IMR-90 (cell line): ENCODE results near the gene ZNF227. TPM values are rescaled to one million over a fixed set of nuclear protein-coding genes. Genes with fewer than 3 reads are reported as not detected.

ENCODE experiments used
- ATAC-seq: fragments of 200-7000 bp; cut with Tn5 transposase; 2 replicates; pipeline ENCODE4 v1.9.1; 2020; ENCODE audit warnings: low read depth, mild to moderate bottlenecking, moderate library complexity
- BruUV-seq: library from RNA; stranded (reverse); fragments of 400-500 nt; replicated peaks from 2 replicates; lab custom pipeline; 2021; lab: Mats Ljungman, UMichigan
- CTCF ChIA-PET: fragments of 300-600 bp; formaldehyde crosslinking; extraction: SDS; loops from one replicate; lab custom pipeline; 2021; ENCODE audit warnings: antibody characterized with exemption; lab: Yijun Ruan, JAX
- POLR2A ChIA-PET: fragments of 300-600 bp; sonication (Branson Sonifier 250); formaldehyde crosslinking; loops from one replicate; lab custom pipeline; 2022; ENCODE audit warnings: antibody characterized with exemption; ENCODE audit not compliant: unreplicated experiment; lab: Charles Lee
- DNase-seq: peaks from one replicate; pipeline ENCODE4 v3.0.0; 2013
- H2AFZ ChIP-seq: replicated peaks from 2 replicates; pipeline ENCODE3; 2013; ENCODE audit warnings: low read length, mild to moderate bottlenecking; ENCODE audit not compliant: poor library complexity
- H2AK5ac ChIP-seq: 2 replicates; pipeline ENCODE4 v1.6.1; 2013; ENCODE audit warnings: low read depth, low read length, inconsistent platforms
- H2AK9ac ChIP-seq: replicated peaks from 2 replicates; pipeline ENCODE3; 2013; ENCODE audit warnings: mild to moderate bottlenecking, low read depth, low read length, moderate library complexity; ENCODE audit not compliant: poor library complexity
- H2BK120ac ChIP-seq: 2 replicates; pipeline ENCODE4 v1.6.1; 2013; ENCODE audit warnings: low read depth, low read length, inconsistent platforms
- H2BK15ac ChIP-seq: 3 replicates; pipeline ENCODE4 v1.6.1; 2013; ENCODE audit warnings: low read depth, low read length, inconsistent platforms
- H2BK20ac ChIP-seq: 2 replicates; pipeline ENCODE4 v1.6.1; 2013; ENCODE audit warnings: low read depth, mild to moderate bottlenecking, inconsistent platforms, low read length, moderate library complexity
- H2BK5ac ChIP-seq: 2 replicates; pipeline ENCODE4 v1.6.1; 2013; ENCODE audit warnings: mild to moderate bottlenecking, low read depth, low read length, inconsistent platforms; ENCODE audit not compliant: poor library complexity, severe bottlenecking
- H3K14ac ChIP-seq: replicated peaks from 2 replicates; pipeline ENCODE4 v1.6.1; 2013; ENCODE audit warnings: low read depth, low read length, inconsistent platforms
- H3K18ac ChIP-seq: 2 replicates; pipeline ENCODE4 v1.6.1; 2013; ENCODE audit warnings: low read depth, low read length, control low read depth
- H3K23ac ChIP-seq: 2 replicates; pipeline ENCODE4 v1.6.1; 2013; ENCODE audit warnings: low read depth, low read length, inconsistent platforms
- H3K27ac ChIP-seq: 2 replicates; pipeline ENCODE4 v1.5.1; 2013; ENCODE audit warnings: mild to moderate bottlenecking, control low read depth, low read length; ENCODE audit not compliant: insufficient read depth
- H3K27me3 ChIP-seq: 2 replicates; pipeline ENCODE4 v1.6.1; 2013; ENCODE audit warnings: low read length; ENCODE audit not compliant: control insufficient read depth, insufficient read depth
- H3K36me3 ChIP-seq: 2 replicates; pipeline ENCODE4 v1.6.1; 2013; ENCODE audit warnings: low read length, mixed read lengths; ENCODE audit not compliant: control insufficient read depth, insufficient read depth
- H3K4ac ChIP-seq: 2 replicates; pipeline ENCODE4 v1.6.1; 2013; ENCODE audit warnings: low read depth, low read length, inconsistent platforms
- H3K4me1 ChIP-seq: 2 replicates; pipeline ENCODE4 v1.6.1; 2013; ENCODE audit warnings: low read length, mixed read lengths; ENCODE audit not compliant: control insufficient read depth, insufficient read depth
- H3K4me2 ChIP-seq: 2 replicates; pipeline ENCODE4 v1.6.1; 2013; ENCODE audit warnings: low read depth, mild to moderate bottlenecking, control low read depth, low read length, moderate library complexity
- H3K4me3 ChIP-seq: 2 replicates; pipeline ENCODE4 v1.5.1; 2013; ENCODE audit warnings: low read depth, mild to moderate bottlenecking, control low read depth, low read length, moderate library complexity; ENCODE audit not compliant: insufficient read depth
- H3K56ac ChIP-seq: 2 replicates; pipeline ENCODE4 v1.6.1; 2013; ENCODE audit warnings: low read length, inconsistent platforms; ENCODE audit not compliant: insufficient read depth; ENCODE audit errors: extremely low read depth
- H3K79me1 ChIP-seq, 2 experiments: 2 replicates each; pipeline ENCODE4 v1.6.1; 2013; ENCODE audit warnings: low read length in 2 of 2, inconsistent platforms in 1 of 2, low read depth in 1 of 2
- H3K9ac ChIP-seq: 2 replicates; pipeline ENCODE4 v1.6.1; 2013; ENCODE audit warnings: low read depth, low read length, control low read depth
- H3K9me1 ChIP-seq: 2 replicates; pipeline ENCODE4 v1.6.1; 2013; ENCODE audit warnings: low read length, inconsistent platforms; ENCODE audit not compliant: insufficient read depth
- H3K9me3 ChIP-seq: 2 replicates; pipeline ENCODE4 v1.6.1; 2013; ENCODE audit warnings: low read length; ENCODE audit not compliant: control insufficient read depth, insufficient read depth
- H4K20me1 ChIP-seq: 2 replicates; pipeline ENCODE4 v1.6.1; 2013; ENCODE audit warnings: low read length, inconsistent platforms; ENCODE audit not compliant: insufficient read depth
- H4K5ac ChIP-seq: 2 replicates; pipeline ENCODE4 v1.6.1; 2013; ENCODE audit warnings: mild to moderate bottlenecking, low read depth, low read length, control low read depth
- H4K8ac ChIP-seq, 2 experiments: 2 replicates each; pipeline ENCODE4 v1.6.1; 2013; ENCODE audit warnings: low read depth in 2 of 2, low read length in 2 of 2, control low read depth in 1 of 2, inconsistent platforms in 1 of 2
- H4K91ac ChIP-seq: 2 replicates; pipeline ENCODE4 v1.6.1; 2013; ENCODE audit warnings: low read depth, low read length, inconsistent platforms; ENCODE audit not compliant: insufficient read depth
- BHLHE40 ChIP-seq: fragments of 150-350 bp; IDR thresholded peaks from 2 replicates; pipeline ENCODE4 v1.6.1; 2016; ENCODE audit warnings: mild to moderate bottlenecking, low read depth, low read length
- CEBPB ChIP-seq: IDR thresholded peaks from 2 replicates; pipeline ENCODE4 v1.6.1; 2012; ENCODE audit warnings: low read depth, low read length, improper control_type of control experiment
- CHD1 ChIP-seq: IDR thresholded peaks from 2 replicates; pipeline ENCODE4 v1.6.1; 2012; ENCODE audit warnings: low read depth, low read length, improper control_type of control experiment
- CTCF ChIP-seq: conservative IDR thresholded peaks from 2 replicates; pipeline ENCODE4 v1.5.1; 2012; ENCODE audit warnings: mild to moderate bottlenecking, low read depth, low read length, improper control_type of control experiment
- ELK1 ChIP-seq: fragments of 150-350 bp; IDR thresholded peaks from 2 replicates; pipeline ENCODE4 v1.6.1; 2016; ENCODE audit warnings: low read depth, mild to moderate bottlenecking, low read length, moderate library complexity, borderline replicate concordance
- FOS ChIP-seq: fragments of 150-350 bp; IDR thresholded peaks from 2 replicates; pipeline ENCODE4 v1.6.1; 2016; ENCODE audit warnings: low read depth, low read length
- MAFK ChIP-seq: IDR thresholded peaks from 2 replicates; pipeline ENCODE4 v1.6.1; 2012; ENCODE audit warnings: low read depth, low read length, improper control_type of control experiment
- MAZ ChIP-seq: IDR thresholded peaks from 2 replicates; pipeline ENCODE4 v1.6.1; 2012; ENCODE audit warnings: low read depth, mild to moderate bottlenecking, low read length, improper control_type of control experiment, moderate library complexity, borderline replicate concordance
- MXI1 ChIP-seq: IDR thresholded peaks from 2 replicates; pipeline ENCODE4 v1.6.1; 2012; ENCODE audit warnings: low read depth, mild to moderate bottlenecking, low read length, moderate library complexity, borderline replicate concordance
- NFE2L2 ChIP-seq: fragments of 150-350 bp; IDR thresholded peaks from 2 replicates; pipeline ENCODE4 v1.6.1; 2016; ENCODE audit warnings: low read depth, mild to moderate bottlenecking, low read length
- POLR2A ChIP-seq: IDR thresholded peaks from 2 replicates; pipeline ENCODE4 v1.6.1; 2012; ENCODE audit warnings: mild to moderate bottlenecking, low read depth, low read length
- RAD21 ChIP-seq: IDR thresholded peaks from 2 replicates; pipeline ENCODE4 v1.6.1; 2012; ENCODE audit warnings: low read length, improper control_type of control experiment
- RCOR1 ChIP-seq: IDR thresholded peaks from 2 replicates; pipeline ENCODE4 v1.6.1; 2012; ENCODE audit warnings: mild to moderate bottlenecking, low read length, improper control_type of control experiment; ENCODE audit not compliant: insufficient replicate concordance
- RFX5 ChIP-seq: IDR thresholded peaks from 2 replicates; pipeline ENCODE4 v1.8.0; 2012; ENCODE audit warnings: low read depth, mild to moderate bottlenecking, low read length, moderate library complexity
- SMC3 ChIP-seq: fragments of 150-350 bp; IDR thresholded peaks from 2 replicates; pipeline ENCODE4 v1.6.1; 2016; ENCODE audit warnings: low read depth, mild to moderate bottlenecking, antibody characterized with exemption, low read length, moderate library complexity
- USF2 ChIP-seq: fragments of 150-350 bp; IDR thresholded peaks from 2 replicates; pipeline ENCODE4 v1.6.1; 2017; ENCODE audit warnings: mild to moderate bottlenecking, antibody characterized with exemption, low read length, low read depth
- WGBS, 2 experiments: methylation state at CpG; one replicate each; pipeline versions ENCODE4 v1.1.5 to v1.1.7; 2013; ENCODE audit warnings: missing lambda C conversion rate in 2 of 2; ENCODE audit not compliant: insufficient read length in 1 of 2; ENCODE audit errors: extremely low coverage in 2 of 2; 5-methylcytosine and 5-hydroxymethylcytosine counted together
- dilution Hi-C: fragments of 300-500 bp; cut with HindIII; formaldehyde crosslinking; loops from one replicate; pipeline ENCODE4 v1.14.3; 2018; ENCODE audit warnings: low sequenced_read_pairs; ENCODE audit not compliant: unreplicated experiment
- in situ Hi-C: fragments of 300-500 bp; cut with MboI; formaldehyde crosslinking; loops from 3 replicates; pipeline ENCODE4 v1.14.3; 2019; ENCODE audit warnings: low sequenced_read_pairs, inconsistent platforms, mixed read lengths
- intact Hi-C: fragments of 100-400 bp; cut with micrococcal nuclease; formaldehyde crosslinking; loops from 2 replicates; pipeline ENCODE4 v1.10.0; 2022
- polyA plus RNA-seq, 3 experiments: library from polyadenylated mRNA; depleted of rRNA; stranded (reverse); fragments of >200 nt; gene quantifications; 2 replicates each; pipeline ENCODE4 v1.2.3, GENCODE V29; 2012; ENCODE audit warnings: low replicate concordance in 1 of 3
- total RNA-seq: library from RNA; depleted of rRNA; stranded (reverse); fragments of >200 nt; gene quantifications from 2 replicates; pipeline ENCODE4 v1.2.3, GENCODE V29; 2012

ZNF227 gene
- total and polyA plus RNA-seq, 2 of the 4 experiments (the other 2 are of a cell fraction): 4.9 to 19.2 TPM

- Histone ChIP-seq H3K36me3 (0 out of 2 replicates have a peak, but pooled peaks cover 1% of the 10 kb centered on the region), H3K79me1 (no peaks in the 10 kb centered on the region), H2AK5ac (no peak overlapping the region), H3K9me3 (peaks cover 14% of the 10 kb centered on the region), H3K23ac (no peak overlapping the region), H3K4me2 (no peak overlapping the region), H3K27ac (no peak overlapping the region), H3K4ac (no peak overlapping the region), H2BK15ac (no peak overlapping the region), H4K8ac (no peak overlapping the region), H2BK5ac (no peak overlapping the region), H3K56ac (no peak overlapping the region), H4K20me1 (no peaks in the 10 kb centered on the region), H3K4me3 (no peak overlapping the region), H3K18ac (no peak overlapping the region), H2BK120ac (no peak overlapping the region), H4K91ac (no peak overlapping the region), H3K4me1 (no peaks in the 10 kb centered on the region), H3K27me3 (no peaks in the 10 kb centered on the region), H2AK9ac (no peak overlapping the region), H3K14ac (no peak overlapping the region), H3K9me1 (no peaks in the 10 kb centered on the region), H2AFZ (no peak overlapping the region), H2BK20ac (no peak overlapping the region), H3K9ac (no peak overlapping the region), H4K5ac (no peak overlapping the region)
- intact Hi-C loops (no loop called here), in situ Hi-C loops (no loop called here), dilution Hi-C loops (no loop called here)
- WGBS, 2 experiments: no CpG with 5 or more reads among the region's 4 CpGs
- no TSS peak for BruUV-seq
- TF ChIP-seq MAZ (no peak), SMC3 (no peak), ELK1 (no peak), POLR2A (no peak), RAD21 (no peak), NFE2L2 (no peak), BHLHE40 (no peak), RCOR1 (no peak), CHD1 (no peak), CTCF (no peak), USF2 (no peak), MAFK (no peak), CEBPB (no peak), RFX5 (no peak), FOS (no peak), MXI1 (no peak)
- ChIA-PET CTCF (no interaction called here), POLR2A (no interaction called here)
- DNase-seq (peak; percentile 7), ATAC-seq (no peak)
Measured at GRCh38 chr19:44278181-44278690, 65.9 kb downstream of the ZNF227 start.
